ENCODE data around the gene WASHC3.

WASHC3 gene

DNA sequence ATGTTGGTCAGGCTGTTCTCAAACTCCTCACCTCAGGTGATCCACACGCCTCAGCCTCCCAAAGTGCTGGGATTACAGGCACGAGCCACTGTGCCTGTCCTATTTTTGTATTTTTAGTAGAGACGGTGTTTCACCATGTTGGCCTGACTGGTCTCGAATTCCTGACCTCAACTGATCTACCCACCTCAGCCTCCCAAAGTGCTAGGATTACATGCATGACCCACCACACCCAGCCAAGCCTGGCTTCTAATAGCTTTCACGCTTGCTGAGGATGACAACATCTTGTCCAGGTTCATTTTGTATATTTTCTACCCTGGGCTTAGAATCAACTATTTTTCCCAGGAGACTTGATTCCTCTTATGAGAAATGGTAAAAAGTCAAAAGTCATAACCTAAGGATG, 64.7 kb downstream of the WASHC3 start:
- TF ChIP-seq, protein P1, sequence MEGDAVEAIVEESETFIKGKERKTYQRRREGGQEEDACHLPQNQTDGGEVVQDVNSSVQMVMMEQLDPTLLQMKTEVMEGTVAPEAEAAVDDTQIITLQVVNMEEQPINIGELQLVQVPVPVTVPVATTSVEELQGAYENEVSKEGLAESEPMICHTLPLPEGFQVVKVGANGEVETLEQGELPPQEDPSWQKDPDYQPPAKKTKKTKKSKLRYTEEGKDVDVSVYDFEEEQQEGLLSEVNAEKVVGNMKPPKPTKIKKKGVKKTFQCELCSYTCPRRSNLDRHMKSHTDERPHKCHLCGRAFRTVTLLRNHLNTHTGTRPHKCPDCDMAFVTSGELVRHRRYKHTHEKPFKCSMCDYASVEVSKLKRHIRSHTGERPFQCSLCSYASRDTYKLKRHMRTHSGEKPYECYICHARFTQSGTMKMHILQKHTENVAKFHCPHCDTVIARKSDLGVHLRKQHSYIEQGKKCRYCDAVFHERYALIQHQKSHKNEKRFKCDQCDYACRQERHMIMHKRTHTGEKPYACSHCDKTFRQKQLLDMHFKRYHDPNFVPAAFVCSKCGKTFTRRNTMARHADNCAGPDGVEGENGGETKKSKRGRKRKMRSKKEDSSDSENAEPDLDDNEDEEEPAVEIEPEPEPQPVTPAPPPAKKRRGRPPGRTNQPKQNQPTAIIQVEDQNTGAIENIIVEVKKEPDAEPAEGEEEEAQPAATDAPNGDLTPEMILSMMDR (IDR thresholded peaks at IDR 0.05; ENCODE audit: low read depth, low read length) = no peak
- DNase-seq (ENCODE audit: extremely low read depth, low read depth) = no peak

DNA sequence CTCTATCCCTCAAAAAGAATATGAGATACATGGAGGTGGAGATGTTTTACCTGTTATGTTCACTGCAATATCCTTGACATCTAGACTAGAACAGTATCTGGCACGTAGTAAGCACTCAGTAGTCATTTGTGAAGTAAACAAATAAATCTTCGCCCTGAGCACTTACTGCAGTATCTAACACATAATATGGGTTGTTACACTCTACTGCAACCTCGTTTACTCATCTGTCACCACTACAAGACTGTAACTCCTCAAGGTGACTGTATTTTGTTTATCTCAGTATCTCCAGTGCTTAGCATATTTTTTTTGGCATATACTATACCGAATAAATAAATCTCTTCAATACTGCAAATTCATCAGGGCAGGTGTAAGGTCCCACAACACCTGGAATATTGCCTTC, 66.1 kb downstream of the WASHC3 start:
- TF ChIP-seq, protein P1 (IDR thresholded peaks at IDR 0.05; ENCODE audit: low read depth, low read length) = no peak
- no peak for DNase-seq (ENCODE audit: extremely low read depth, low read depth)

DNA sequence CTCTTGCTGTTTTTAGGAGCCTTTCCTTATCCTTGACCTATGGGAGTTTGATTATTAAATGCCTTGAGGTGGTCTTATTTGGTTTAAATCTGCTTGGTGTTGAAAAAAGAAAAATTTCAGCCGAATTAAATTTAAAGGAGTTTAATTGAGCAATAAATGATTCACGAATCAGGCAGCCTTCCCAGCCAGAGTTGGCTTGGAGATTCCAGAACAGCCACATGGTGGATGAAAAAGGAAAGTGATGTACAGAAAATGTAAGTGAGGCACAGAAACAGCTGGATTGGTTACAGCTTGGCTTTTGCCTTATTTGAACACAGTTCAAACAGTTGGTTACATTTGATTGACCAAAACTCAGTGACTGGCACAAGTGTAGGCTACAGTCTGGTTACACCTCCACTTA, 69.7 kb downstream of the WASHC3 start:
- TF ChIP-seq, protein P1 (IDR thresholded peaks at IDR 0.05; ENCODE audit: low read depth, low read length) = no peak
- DNase-seq (ENCODE audit: extremely low read depth, low read depth) = no peak

DNA sequence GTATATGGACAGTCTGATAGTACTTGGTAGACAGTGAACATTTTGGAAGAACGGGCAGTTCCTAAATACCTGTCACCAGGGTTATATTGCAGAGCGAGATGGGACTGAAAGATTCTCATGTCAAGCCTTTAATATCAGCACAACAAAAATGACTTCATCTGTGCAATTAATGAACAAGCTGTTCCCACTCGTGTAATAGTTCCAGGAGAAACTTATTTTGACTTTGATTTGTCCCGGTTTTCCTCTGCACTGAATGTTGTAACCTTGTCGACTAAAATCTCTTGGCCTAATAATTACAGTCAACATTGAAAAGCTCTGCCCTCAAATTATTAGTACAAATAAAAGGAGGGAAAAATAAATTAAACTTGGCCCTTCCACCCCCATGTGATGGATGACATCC, 79.5 kb downstream of the WASHC3 start:
- TF ChIP-seq, protein P1 (IDR thresholded peaks at IDR 0.05; ENCODE audit: low read depth, low read length) = no peak
- DNase-seq (ENCODE audit: extremely low read depth, low read depth) = no peak

DNA sequence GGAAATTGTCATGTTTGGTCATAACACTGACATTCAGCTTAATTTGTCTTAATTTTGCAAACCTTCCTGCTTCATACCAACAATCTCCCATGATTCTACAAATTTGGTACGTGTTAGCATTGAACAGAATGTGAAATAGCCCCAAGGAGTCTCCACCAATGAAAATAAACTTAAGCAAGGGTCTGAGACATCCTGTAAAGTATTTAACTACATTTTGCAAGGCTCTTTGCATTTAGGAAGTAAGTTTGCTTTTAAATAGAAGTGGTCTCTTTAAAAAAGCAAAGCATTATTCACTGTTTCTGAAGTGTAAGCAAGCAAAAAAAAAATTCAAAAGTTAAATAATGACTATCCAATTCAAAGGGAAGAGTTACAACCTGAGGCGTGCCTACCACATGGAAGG, 79.9 kb downstream of the WASHC3 start:
- TF ChIP-seq, protein P1 (IDR thresholded peaks at IDR 0.05; ENCODE audit: low read depth, low read length) = no peak
- DNase-seq (ENCODE audit: extremely low read depth, low read depth) = no peak

DNA sequence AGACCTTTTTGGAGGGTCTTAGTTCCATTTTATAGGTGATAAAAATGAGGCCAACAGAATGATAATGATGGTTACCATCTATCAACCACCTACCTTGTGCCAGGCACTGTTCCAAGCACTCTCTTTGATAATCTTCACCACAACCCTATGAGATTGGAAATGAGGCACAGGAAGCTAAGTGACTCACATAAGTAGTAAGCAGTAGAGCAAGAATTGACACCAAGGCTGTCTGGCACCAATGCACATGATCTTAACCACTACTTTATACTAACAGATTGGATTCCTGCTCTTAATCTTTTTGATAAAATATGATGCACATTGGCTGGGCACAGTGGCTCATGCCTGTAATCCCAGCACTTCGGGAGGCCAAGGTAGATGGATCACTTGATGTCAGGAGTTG, 93.0 kb downstream of the WASHC3 start:
- no peak for DNase-seq (ENCODE audit: extremely low read depth, low read depth)
- TF ChIP-seq, protein P1 (IDR thresholded peaks at IDR 0.05; ENCODE audit: low read depth, low read length) = no peak

DNA sequence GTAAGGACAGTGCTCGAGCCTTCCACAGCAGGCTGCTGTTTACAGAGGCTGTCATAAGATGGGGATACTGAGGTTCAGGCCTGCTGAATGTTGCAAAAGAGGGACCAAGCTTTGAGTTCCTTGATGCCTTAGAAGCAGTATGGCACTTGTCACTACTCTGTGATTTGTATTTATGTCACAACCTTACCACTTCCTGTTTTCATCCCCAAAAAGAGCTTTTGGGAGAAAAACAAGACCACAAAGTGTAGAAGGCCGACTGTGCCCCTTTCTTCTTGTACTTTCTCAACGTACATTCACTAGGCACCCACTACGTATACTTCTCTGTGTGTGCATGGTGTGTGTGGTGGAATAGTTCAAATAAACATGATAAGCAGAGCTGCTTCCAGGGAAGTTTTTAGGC, 94.3 kb downstream of the WASHC3 start:
- no peak for DNase-seq (ENCODE audit: extremely low read depth, low read depth)
- TF ChIP-seq, protein P1 (IDR thresholded peaks at IDR 0.05; ENCODE audit: low read depth, low read length) = no peak
